WERI-Rb-1 (cell line): Measurements from ENCODE around the gene TBL1XR1.
"Not testable (repeated sequence)": the region's sequence is repeated elsewhere in the genome, so short reads cannot be mapped to it uniquely, and the experiment has no call there.

Source experiments
- DNase-seq: peaks from one replicate; pipeline ENCODE4 v3.0.0-alpha.2; 2020
- H3K27ac ChIP-seq: fragments of 250-450 bp; sonication (Bioruptor Pico); 2 replicates; pipeline ENCODE4 v1.5.1; 2020; ENCODE audit warnings: mild to moderate bottlenecking, moderate library complexity
- H3K27me3 ChIP-seq: fragments of 250-450 bp; sonication (Bioruptor Pico); 2 replicates; pipeline ENCODE4 v1.5.1; 2021; ENCODE audit warnings: mild to moderate bottlenecking, low read depth, moderate library complexity; ENCODE audit not compliant: insufficient read depth, severe bottlenecking
- H3K36me3 ChIP-seq: fragments of 250-450 bp; sonication (Bioruptor Pico); 2 replicates; pipeline ENCODE4 v1.5.1; 2020; ENCODE audit warnings: mild to moderate bottlenecking, moderate library complexity
- H3K4me3 ChIP-seq: 2 replicates; pipeline ENCODE4 v1.5.1; 2011; ENCODE audit warnings: low read depth, mild to moderate bottlenecking, control low read depth, low read length
- H3K9me3 ChIP-seq: fragments of 250-450 bp; sonication (Bioruptor Pico); 2 replicates; pipeline ENCODE4 v1.5.1; 2021; ENCODE audit warnings: mild to moderate bottlenecking, moderate library complexity; ENCODE audit not compliant: severe bottlenecking
- TF ChIP-seq, protein P1 (sequence below): IDR thresholded peaks from 2 replicates; pipeline ENCODE4 v1.5.1; 2011; ENCODE audit warnings: low read depth, mild to moderate bottlenecking, control low read depth, inconsistent platforms, low read length

Gene TBL1XR1

DNA sequence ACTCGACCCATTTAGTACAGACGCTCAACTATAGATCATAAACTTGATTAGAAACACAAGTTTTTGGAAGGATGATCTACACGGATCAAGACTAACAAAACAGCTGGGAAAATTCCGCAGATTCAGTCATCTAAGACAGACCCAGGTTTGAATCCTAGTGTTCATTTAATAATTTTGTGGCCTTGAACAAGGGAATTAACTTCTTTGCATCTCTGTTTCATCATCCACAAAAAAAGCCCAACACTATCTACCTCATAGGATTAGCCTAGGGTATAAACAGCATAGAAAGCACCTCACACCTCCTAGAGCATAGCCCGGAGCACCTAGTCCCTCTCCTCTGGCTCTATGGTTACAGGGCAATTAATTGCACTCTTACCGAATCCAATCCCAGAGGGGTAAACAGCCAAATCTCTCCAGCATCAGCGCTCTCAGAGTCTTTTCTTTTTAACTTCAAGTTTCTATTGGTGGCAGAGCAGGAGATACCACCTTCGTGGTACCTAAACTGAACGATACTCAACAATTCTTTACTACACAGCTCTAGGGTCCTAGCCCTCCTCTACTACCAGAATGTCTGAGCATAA lies 3.5 kb downstream of the TBL1XR1 start:
- Histone ChIP-seq H3K27ac (no peak overlapping the region), H3K36me3 (peaks cover 22% of the 10 kb centered on the region), H3K4me3 (no peak overlapping the region), H3K27me3 (no peaks in the 10 kb centered on the region), H3K9me3 (no peaks in the 10 kb centered on the region)
- no peak for DNase-seq
- TF ChIP-seq, protein P1, sequence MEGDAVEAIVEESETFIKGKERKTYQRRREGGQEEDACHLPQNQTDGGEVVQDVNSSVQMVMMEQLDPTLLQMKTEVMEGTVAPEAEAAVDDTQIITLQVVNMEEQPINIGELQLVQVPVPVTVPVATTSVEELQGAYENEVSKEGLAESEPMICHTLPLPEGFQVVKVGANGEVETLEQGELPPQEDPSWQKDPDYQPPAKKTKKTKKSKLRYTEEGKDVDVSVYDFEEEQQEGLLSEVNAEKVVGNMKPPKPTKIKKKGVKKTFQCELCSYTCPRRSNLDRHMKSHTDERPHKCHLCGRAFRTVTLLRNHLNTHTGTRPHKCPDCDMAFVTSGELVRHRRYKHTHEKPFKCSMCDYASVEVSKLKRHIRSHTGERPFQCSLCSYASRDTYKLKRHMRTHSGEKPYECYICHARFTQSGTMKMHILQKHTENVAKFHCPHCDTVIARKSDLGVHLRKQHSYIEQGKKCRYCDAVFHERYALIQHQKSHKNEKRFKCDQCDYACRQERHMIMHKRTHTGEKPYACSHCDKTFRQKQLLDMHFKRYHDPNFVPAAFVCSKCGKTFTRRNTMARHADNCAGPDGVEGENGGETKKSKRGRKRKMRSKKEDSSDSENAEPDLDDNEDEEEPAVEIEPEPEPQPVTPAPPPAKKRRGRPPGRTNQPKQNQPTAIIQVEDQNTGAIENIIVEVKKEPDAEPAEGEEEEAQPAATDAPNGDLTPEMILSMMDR: no peak

- H3K36me3 ChIP-seq: peaks cover 22% of the 10 kb centered on the region
- DNase-seq, H3K27ac ChIP-seq, H3K27me3 ChIP-seq, H3K4me3 ChIP-seq, H3K9me3 ChIP-seq: not testable (repeated sequence)
Measured at GRCh38 chr3:177193275-177193674, 4.0 kb downstream of the TBL1XR1 start.

- H3K27ac ChIP-seq: no peak overlapping the region
Measured at GRCh38 chr3:177190756-177191681, 6.3 kb downstream of the TBL1XR1 start.

GRCh38 chr3:177190184-177190583 lies 7.1 kb downstream of the TBL1XR1 start:
- peaks cover 19% of the 10 kb centered on the region for H3K36me3 ChIP-seq
- not testable (repeated sequence) for H3K4me3 ChIP-seq, H3K9me3 ChIP-seq, H3K27ac ChIP-seq, H3K27me3 ChIP-seq, DNase-seq

More at GRCh38 chr3:177190756-177191681, 6.3 kb downstream of the TBL1XR1 start:
- no peaks in the 10 kb centered on the region for H3K27me3 ChIP-seq
- peaks cover 19% of the 10 kb centered on the region for H3K36me3 ChIP-seq
- H3K9me3 ChIP-seq: no peaks in the 10 kb centered on the region
- no peak for DNase-seq
- H3K4me3 ChIP-seq: no peak overlapping the region
- TF ChIP-seq, protein P1: no peak

DNA sequence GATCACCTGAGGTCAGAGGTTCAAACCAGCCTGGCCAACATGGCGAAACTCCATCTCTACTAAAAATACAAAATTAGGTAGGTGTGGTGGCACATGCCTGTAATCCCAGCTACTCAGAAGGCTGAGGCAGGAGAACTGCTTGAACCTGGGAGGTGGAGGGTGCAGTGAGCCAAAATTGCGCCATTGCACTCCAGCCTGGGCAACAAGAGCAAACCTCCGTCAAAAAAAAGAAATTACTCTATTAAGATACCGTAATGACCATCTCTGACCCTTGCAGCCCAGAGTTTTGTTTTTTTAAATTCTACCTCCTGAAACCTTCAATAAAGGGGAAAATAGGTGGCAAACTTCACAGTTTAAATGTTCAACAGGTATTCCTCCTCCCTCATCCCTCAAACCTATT lies 9.0 kb downstream of the TBL1XR1 start:
- not testable (repeated sequence) for H3K9me3 ChIP-seq, H3K36me3 ChIP-seq, H3K4me3 ChIP-seq, H3K27ac ChIP-seq, DNase-seq, H3K27me3 ChIP-seq

- Histone ChIP-seq H3K4me3 (no peak overlapping the region), H3K9me3 (no peaks in the 10 kb centered on the region), H3K36me3 (peaks cover 7% of the 10 kb centered on the region; the same call in 1 of the 2 replicates), H3K27me3 (no peaks in the 10 kb centered on the region), H3K27ac (no peak overlapping the region)
- DNase-seq: no peak
- TF ChIP-seq, protein P1: no peak
Measured at GRCh38 chr3:177186306-177186705, 11.0 kb downstream of the TBL1XR1 start.

DNA sequence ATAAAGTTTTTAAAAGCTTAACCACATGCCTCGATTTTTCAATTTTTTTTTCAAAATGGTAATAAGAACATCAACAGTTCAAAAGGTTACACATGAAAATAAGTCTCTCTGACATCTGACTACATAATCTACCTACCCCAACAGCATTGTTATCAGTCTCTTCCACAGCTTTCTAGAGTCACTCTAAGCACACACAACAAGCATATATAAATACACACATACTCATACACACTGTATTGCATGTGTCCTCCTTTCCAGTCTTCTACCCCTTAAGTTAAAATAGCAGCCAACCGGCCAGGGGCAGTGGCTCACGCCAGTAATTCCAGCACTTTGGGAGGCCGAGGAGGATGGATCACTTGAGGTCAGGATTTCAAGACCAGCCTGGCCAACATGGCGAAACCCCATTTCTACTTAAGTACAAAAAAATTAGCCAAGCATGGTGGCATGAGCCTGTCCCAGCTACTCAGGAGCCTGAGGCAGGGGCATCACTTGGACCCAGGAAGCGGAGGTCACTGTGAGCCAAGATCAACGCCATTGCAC lies 12.2 kb downstream of the TBL1XR1 start:
- H3K27me3 ChIP-seq: no peaks in the 10 kb centered on the region
- H3K9me3 ChIP-seq: no peaks in the 10 kb centered on the region
- TF ChIP-seq, protein P1: no peak
- no peak overlapping the region for H3K27ac ChIP-seq
- H3K36me3 ChIP-seq: peaks cover 3% of the 10 kb centered on the region; the same call in 1 of the 2 replicates
- DNase-seq: no peak
- no peak overlapping the region for H3K4me3 ChIP-seq

GRCh38 chr3:177184602-177185001 lies 12.7 kb downstream of the TBL1XR1 start:
- not testable (repeated sequence) for H3K4me3 ChIP-seq, H3K36me3 ChIP-seq, H3K27ac ChIP-seq, DNase-seq, H3K9me3 ChIP-seq, H3K27me3 ChIP-seq
